Endothelial cell of umbilical vein (primary cell): ENCODE results near the gene NRXN3.

Experiments
- CTCF ChIP-seq, 2 donors: IDR thresholded peaks; 1 replicate in 1 of 2; 2 replicates in 1 of 2; pipeline ENCODE4 v1.5.1; 2011; ENCODE audit warnings: low read length in 2 of 2, mild to moderate bottlenecking in 2 of 2, moderate library complexity in 2 of 2, control low read depth in 1 of 2, inconsistent platforms in 1 of 2, low read depth in 1 of 2; ENCODE audit not compliant: insufficient read depth in 1 of 2; ENCODE audit errors: extremely low read depth in 1 of 2
- FOS ChIP-seq: IDR thresholded peaks from 2 replicates; pipeline ENCODE4 v1.6.1; 2011; ENCODE audit warnings: mild to moderate bottlenecking, low read length, moderate library complexity, borderline replicate concordance; ENCODE audit not compliant: insufficient read depth
- POLR2A ChIP-seq: IDR thresholded peaks from 2 replicates; pipeline ENCODE4 v1.6.1; 2012; ENCODE audit warnings: low read depth, mild to moderate bottlenecking, control low read depth, low read length
- POLR2AphosphoS5 ChIP-seq: IDR thresholded peaks from 2 replicates; pipeline ENCODE4 v1.6.1; 2012; ENCODE audit warnings: low read depth, mild to moderate bottlenecking, control low read depth, low read length, moderate library complexity; ENCODE audit not compliant: insufficient read depth

- TF ChIP-seq CTCF (IDR thresholded peaks at IDR 0.05; ENCODE audit: extremely low read depth in 1 of 2, insufficient read depth in 1 of 2, low read depth in 1 of 2, low read length in 2 of 2) (no peak), POLR2A (no peak), POLR2AphosphoS5 (no peak), FOS (no peak)
Observed at GRCh38 chr14:79197516-79197915, 1027.3 kb downstream of the NRXN3 start.
